ENCODE data around the gene TMEFF1.
A peak's percentile ranks its signal among the peaks of the same experiment; 100 is the strongest.
"Not testable (repeated sequence)": the region's sequence is repeated elsewhere in the genome, so short reads cannot be mapped to it uniquely, and the experiment has no call there.

TMEFF1 gene

GRCh38 chr9:100498592-100498991 lies 25.6 kb downstream of the TMEFF1 start:
- DNase-seq = no peak

DNA sequence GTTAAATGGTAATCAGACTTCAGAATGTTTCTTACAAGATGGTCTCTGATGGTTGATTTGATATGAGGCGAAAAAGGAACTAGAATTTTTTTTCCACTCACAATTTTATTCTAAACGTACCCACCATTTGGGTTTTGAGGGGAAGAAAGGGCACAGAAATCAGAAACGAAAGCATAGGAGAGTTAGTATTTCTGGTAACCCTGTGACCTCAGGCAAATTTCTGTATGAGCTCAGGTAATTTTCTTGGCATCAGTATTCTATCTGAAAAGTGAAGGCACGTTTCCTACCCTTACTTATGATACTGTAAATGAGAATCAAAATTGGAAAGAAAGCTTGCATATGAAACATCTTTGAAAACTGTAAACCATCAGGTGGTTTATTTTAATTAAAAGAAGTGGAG lies 26.5 kb downstream of the TMEFF1 start:
- no peak for DNase-seq

GRCh38 chr9:100499866-100500265 lies 26.9 kb downstream of the TMEFF1 start:
- DNase-seq = no peak

- peak; percentile 16 for DNase-seq
Measured at GRCh38 chr9:100505564-100506159, 32.7 kb downstream of the TMEFF1 start.

DNA sequence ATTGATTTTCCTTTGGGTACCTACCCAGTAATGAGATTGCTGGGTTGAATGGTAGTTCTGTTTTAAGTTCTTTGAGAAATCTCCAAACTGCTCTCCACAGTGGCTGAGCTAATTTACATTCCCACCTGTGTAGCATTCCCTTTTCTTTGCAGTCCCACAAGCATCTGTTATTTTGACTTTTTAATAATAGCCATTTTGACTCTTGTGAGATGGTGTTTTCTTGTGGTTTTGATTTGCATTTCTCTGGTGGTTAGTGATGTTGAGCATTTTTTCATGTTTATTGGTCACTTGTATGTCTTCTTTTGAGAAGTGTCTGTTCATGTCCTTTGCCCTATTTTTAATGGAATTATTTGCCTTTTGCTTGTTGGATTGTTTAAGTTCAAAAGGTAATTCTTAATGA lies 34.4 kb downstream of the TMEFF1 start:
- not testable (repeated sequence) for DNase-seq

GRCh38 chr9:100511205-100511604 lies 38.3 kb downstream of the TMEFF1 start:
- DNase-seq = no peak

GRCh38 chr9:100515578-100516494 lies 42.9 kb downstream of the TMEFF1 start:
- DNase-seq = no peak

- no peak for DNase-seq
Measured at GRCh38 chr9:100521282-100521681, 48.3 kb downstream of the TMEFF1 start.

DNA sequence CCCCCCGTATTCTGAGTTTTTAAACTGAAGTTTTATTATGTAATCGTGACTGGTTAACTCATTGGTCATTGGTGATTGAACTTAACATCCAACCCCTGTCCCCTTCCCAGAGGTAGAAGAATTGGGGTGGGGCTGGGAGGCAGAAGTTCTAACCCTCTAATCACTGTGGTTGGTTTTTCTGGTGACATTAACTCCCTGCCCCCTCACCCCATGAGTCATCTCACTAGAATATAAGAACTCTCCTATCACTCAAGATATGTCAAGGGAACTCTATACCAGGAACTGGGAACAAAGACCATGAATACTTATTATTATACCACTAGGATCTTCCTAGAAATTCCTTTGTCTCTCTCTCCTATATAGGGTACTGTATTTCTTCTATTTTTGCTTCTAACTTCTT lies 52.6 kb downstream of the TMEFF1 start:
- no peak for DNase-seq

GRCh38 chr9:100527180-100527794 lies 54.3 kb downstream of the TMEFF1 start:
- DNase-seq = not testable (repeated sequence)

- DNase-seq = no peak
Measured at GRCh38 chr9:100534401-100534800, 61.5 kb downstream of the TMEFF1 start.

DNA sequence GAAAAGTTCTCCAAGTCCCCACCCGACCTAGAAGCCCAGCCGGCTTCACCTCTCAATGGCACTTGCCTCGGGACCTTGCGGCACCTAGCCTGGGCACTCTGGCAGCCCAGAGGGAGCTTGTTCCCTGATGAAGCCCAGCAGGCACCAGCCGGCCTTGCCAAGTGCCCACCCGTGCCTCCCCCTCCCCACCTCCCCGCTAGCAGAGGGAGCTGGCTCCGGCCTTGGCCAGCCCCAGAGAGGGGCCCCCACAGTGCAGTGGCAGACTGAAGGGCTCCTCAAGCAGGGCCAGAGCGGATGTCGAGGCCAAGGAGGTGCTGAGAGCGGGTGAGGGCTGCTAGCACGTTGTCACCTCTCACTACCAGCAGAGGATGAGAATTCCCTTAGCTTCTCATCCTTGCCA lies 67.4 kb downstream of the TMEFF1 start:
- DNase-seq = no peak

GRCh38 chr9:100549048-100549447 lies 76.1 kb downstream of the TMEFF1 start:
- DNase-seq = no peak

DNA sequence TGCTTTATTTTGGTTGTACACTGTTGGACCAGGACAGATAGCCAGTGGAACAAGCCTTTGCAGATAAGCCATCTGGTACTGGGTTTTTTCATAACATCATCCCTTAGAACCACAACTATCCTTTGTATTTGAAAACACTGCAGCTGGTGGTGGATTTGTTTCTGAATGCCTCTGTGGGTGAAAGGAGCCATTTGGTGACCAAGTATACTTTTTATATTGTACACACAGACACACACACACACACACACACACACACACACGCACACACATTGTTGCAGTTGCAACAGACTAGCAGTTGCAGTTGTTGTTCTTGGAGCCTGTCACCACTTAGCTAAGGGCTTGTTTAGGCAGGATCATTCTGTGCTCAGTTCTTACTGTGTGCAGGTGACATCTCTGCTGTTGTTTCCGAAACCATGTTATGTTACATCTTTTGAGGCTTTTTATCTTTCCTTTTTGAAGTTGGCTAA lies 82.0 kb downstream of the TMEFF1 start:
- DNase-seq = no peak

- DNase-seq = no peak
Measured at GRCh38 chr9:100555471-100555870, 82.5 kb downstream of the TMEFF1 start.

DNA sequence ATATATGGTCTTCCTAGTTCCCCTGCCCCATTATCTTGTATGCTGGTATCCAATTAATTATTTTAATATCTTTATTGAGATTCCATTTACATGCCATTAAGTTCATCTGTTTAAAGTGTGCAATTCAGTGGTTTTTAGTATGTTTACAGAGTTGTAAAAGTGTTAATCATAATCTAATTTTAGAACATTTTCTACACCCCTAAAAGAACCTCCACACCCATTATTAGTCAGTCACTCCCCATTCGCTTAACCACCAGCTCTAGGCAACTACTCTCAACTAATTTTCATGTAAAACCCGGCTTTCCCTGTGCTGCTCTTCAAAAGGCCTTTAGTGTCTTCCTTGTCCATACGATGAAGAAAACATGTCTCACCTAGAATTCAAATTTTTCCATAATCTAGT lies 84.1 kb downstream of the TMEFF1 start:
- no peak for DNase-seq

DNA sequence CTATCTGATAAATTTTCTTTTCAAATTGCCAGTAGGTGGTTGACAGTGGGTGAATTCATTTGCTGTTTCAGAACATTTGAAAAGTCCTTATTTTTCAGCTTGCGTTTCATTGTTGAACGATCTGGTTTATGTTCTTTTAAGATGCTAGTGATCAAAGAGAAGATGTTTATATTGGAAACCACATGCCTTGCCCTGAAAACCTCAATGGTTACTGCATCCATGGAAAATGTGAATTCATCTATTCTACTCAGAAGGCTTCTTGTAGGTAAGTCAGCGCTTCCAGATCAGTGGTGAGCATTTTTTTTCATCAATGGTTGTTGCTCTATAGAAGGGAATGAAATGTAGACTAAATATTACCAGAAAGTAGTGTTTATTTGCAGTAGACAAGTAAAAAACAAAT lies 88.3 kb downstream of the TMEFF1 start:
- no peak for DNase-seq

DNA sequence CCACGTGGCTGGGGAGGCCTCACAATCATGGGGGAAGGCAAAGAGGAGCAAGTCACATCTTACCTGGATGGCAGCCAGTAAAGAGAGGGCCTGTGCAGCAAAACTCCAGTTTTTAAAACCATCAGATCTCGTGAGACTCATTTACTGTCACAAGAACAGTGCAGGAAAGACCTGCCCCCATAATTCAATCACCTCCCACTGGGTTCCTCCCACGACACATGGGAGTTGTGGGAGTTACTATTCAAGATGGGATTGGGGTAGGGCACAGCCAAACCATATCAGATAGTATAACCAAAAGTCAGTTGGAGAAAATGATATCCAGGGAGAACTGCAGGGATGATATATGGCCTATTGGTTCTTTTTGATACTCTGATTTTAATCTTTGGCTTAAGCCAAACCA lies 94.9 kb downstream of the TMEFF1 start:
- DNase-seq = no peak

DNA sequence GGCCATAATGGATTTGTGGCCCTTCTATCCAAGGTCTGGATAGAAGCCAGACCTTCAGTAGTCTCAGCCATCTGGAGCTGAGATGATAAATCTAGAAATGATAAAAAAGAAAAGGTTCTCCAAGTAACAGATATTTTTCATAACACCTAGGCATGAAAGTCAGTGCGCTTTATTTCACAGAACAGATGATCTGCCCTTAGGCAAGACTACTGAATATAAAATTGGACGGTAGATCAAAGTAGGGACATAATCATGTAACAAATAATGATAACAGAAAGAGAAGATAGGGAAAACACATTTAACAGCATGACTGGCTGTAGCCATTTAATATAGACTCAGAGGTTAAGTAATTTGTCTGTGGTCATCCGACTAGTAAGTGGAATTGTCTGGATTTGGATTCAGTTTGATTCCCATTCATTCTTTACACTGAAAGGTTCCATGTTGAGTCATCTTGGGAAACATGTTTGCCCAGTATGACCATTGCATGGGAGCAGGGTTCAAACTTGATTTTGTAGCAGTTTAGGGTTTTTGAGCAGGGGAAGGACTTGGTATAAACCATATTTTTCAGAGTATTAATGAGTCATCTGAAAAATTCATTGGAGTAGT lies 100.8 kb downstream of the TMEFF1 start:
- DNase-seq = no peak

DNA sequence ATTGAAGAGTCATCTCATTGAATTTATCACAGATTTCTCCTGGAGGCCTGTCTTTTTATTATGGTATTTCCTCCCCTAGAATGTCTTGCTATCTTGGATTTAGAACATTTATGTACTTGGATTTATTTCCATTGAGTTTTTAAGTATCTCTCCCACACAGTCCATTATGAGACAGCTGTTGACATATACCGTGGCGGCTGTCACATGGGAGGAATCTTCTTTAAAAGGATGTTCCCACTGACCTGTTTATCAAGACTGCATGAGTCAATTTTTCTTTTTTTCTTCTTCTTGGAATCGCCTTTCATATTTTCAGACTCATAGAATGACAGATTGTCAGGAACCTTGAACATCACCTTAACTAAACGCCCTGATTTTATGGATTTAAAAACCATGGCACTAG lies 102.1 kb downstream of the TMEFF1 start:
- no peak for DNase-seq

DNA sequence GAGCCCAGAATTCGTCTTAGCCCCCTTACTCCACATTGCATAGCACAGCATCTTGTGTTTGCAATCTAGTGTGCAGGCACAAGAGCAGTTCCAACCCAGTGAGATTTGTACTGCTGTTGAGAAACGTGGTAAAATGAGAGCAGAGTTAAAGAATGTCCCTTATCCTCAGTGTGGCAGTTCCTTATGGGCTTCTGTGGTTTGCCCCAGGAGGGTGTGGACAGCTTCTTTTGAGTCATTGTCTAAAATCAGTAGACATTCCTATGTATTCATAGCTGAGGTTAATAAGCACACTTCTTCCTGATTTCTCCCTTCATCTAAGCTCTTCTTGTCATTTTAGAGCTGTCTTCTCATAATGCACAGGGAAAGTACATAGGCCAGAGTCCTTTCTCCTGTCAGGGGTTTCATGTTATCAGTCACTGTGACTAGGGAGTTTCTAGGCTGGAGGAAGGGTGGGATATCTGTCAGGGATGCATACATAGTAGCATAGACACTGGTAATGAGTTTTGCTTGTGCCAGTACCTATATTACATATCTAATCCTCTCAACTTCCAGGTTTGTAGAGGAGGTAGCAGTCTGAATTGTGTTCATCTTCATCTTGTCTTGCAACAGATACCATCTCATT lies 102.9 kb downstream of the TMEFF1 start:
- DNase-seq = no peak

GRCh38 chr9:100577776-100578448 lies 105.0 kb downstream of the TMEFF1 start, which contains the start of gene CAVIN4:
TSS of gene CAVIN4 (plus strand) at chr9:100578079. CDS start at chr9:100578144, 65 bp downstream.
- DNase-seq = no peak
